ACC112 (cell line): ENCODE results near the gene NCCRP1.

Experiments
- H2AFZ ChIP-seq: fragments of 200-600 bp; sonication (generic); one replicate; pipeline ENCODE4 v1.6.0; 2017; ENCODE audit warnings: antibody characterized with exemption, low read length; ENCODE audit not compliant: unreplicated experiment
- H3K27ac ChIP-seq: fragments of 200-600 bp; sonication (generic); 2 replicates; pipeline ENCODE4 v1.5.1; 2014; ENCODE audit warnings: low read depth, mild to moderate bottlenecking, antibody characterized with exemption, low read length, moderate library complexity
- H3K27me3 ChIP-seq: fragments of 200-600 bp; sonication (generic); 2 replicates; pipeline ENCODE4 v1.6.1; 2014; ENCODE audit warnings: mild to moderate bottlenecking, antibody characterized with exemption, low read length, moderate library complexity, mixed read lengths; ENCODE audit not compliant: insufficient read depth
- H3K36me3 ChIP-seq: fragments of 200-600 bp; sonication (generic); 2 replicates; pipeline ENCODE4 v1.6.1; 2016; ENCODE audit warnings: mild to moderate bottlenecking, antibody characterized with exemption, low read length, moderate library complexity, mixed read lengths; ENCODE audit not compliant: insufficient read depth
- H3K4me1 ChIP-seq: fragments of 200-600 bp; sonication (generic); one replicate; pipeline ENCODE4 v1.6.1; 2016; ENCODE audit warnings: low read length, mixed read lengths; ENCODE audit not compliant: insufficient read depth, unreplicated experiment, control insufficient read depth
- H3K4me3 ChIP-seq: fragments of 200-600 bp; sonication (generic); 2 replicates; pipeline ENCODE4 v1.5.1; 2014; ENCODE audit warnings: mild to moderate bottlenecking, low read depth, low read length
- H3K79me2 ChIP-seq: fragments of 200-600 bp; sonication (generic); one replicate; pipeline ENCODE4 v1.6.0; 2016; ENCODE audit warnings: low read length; ENCODE audit not compliant: control insufficient read depth, unreplicated experiment, insufficient read depth

The NCCRP1 gene

GRCh38 chr19:39156326-39157230 is 40.2 kb upstream of the NCCRP1 start:
- H3K36me3 ChIP-seq, result no peaks in the 10 kb centered on the region
- no peak overlapping the region for H3K4me3 ChIP-seq
- no peak overlapping the region for H3K27ac ChIP-seq
- peaks cover 10% of the 10 kb centered on the region for H3K79me2 ChIP-seq
- H3K4me1 ChIP-seq, result peaks cover 5% of the 10 kb centered on the region
- no peaks in the 10 kb centered on the region for H3K27me3 ChIP-seq
- H2AFZ ChIP-seq, result no peak overlapping the region

GRCh38 chr19:39157275-39157996 is 39.3 kb upstream of the NCCRP1 start:
- H3K4me1 ChIP-seq, result peaks cover 5% of the 10 kb centered on the region
- no peaks in the 10 kb centered on the region for H3K36me3 ChIP-seq
- H3K4me3 ChIP-seq, result no peak overlapping the region
- H3K27ac ChIP-seq, result no peak overlapping the region
- H3K79me2 ChIP-seq, result peaks cover 10% of the 10 kb centered on the region
- no peak overlapping the region for H2AFZ ChIP-seq
- no peaks in the 10 kb centered on the region for H3K27me3 ChIP-seq

- Histone ChIP-seq H3K36me3 (no peaks in the 10 kb centered on the region), H3K4me3 (no peak overlapping the region), H3K27ac (no peak overlapping the region), H2AFZ (no peak overlapping the region), H3K79me2 (peaks cover 10% of the 10 kb centered on the region), H3K4me1 (peaks cover 5% of the 10 kb centered on the region), H3K27me3 (no peaks in the 10 kb centered on the region)
Measured at GRCh38 chr19:39157997-39158389, 38.8 kb upstream of the NCCRP1 start.

- Histone ChIP-seq H3K27me3 (no peaks in the 10 kb centered on the region), H3K79me2 (peaks cover 10% of the 10 kb centered on the region), H3K4me1 (peaks cover 5% of the 10 kb centered on the region), H3K27ac (no peak overlapping the region), H2AFZ (no peak overlapping the region), H3K4me3 (no peak overlapping the region), H3K36me3 (no peaks in the 10 kb centered on the region)
Measured at GRCh38 chr19:39158646-39159260, 38.0 kb upstream of the NCCRP1 start.

GRCh38 chr19:39160523-39160861 is 36.3 kb upstream of the NCCRP1 start:
- Histone ChIP-seq H3K27ac (no peak overlapping the region), H3K79me2 (peaks cover 7% of the 10 kb centered on the region), H3K27me3 (no peaks in the 10 kb centered on the region), H3K36me3 (no peaks in the 10 kb centered on the region), H3K4me3 (no peak overlapping the region), H2AFZ (no peak overlapping the region), H3K4me1 (peaks cover 5% of the 10 kb centered on the region)

GRCh38 chr19:39160889-39161672 is 35.7 kb upstream of the NCCRP1 start:
- Histone ChIP-seq H2AFZ (no peak overlapping the region), H3K27ac (no peak overlapping the region), H3K27me3 (no peaks in the 10 kb centered on the region), H3K4me3 (no peak overlapping the region), H3K4me1 (peaks cover 5% of the 10 kb centered on the region), H3K79me2 (peaks cover 7% of the 10 kb centered on the region), H3K36me3 (no peaks in the 10 kb centered on the region)

GRCh38 chr19:39162441-39163043 is 34.2 kb upstream of the NCCRP1 start:
- H3K27me3 ChIP-seq, result no peaks in the 10 kb centered on the region
- no peaks in the 10 kb centered on the region for H3K4me1 ChIP-seq
- H3K79me2 ChIP-seq, result peaks cover 7% of the 10 kb centered on the region
- H2AFZ ChIP-seq, result no peak overlapping the region
- H3K36me3 ChIP-seq, result no peaks in the 10 kb centered on the region
- H3K4me3 ChIP-seq, result no peak overlapping the region
- H3K27ac ChIP-seq, result no peak overlapping the region

- Histone ChIP-seq H3K79me2 (peaks cover 6% of the 10 kb centered on the region), H3K27me3 (no peaks in the 10 kb centered on the region), H3K27ac (no peak overlapping the region), H2AFZ (no peak overlapping the region), H3K4me3 (no peak overlapping the region), H3K36me3 (no peaks in the 10 kb centered on the region), H3K4me1 (no peaks in the 10 kb centered on the region)
Measured at GRCh38 chr19:39163621-39164020, 33.1 kb upstream of the NCCRP1 start.

GRCh38 chr19:39164289-39164688 is 32.5 kb upstream of the NCCRP1 start:
- Histone ChIP-seq H3K4me3 (no peak overlapping the region), H2AFZ (no peak overlapping the region), H3K27ac (no peak overlapping the region), H3K36me3 (no peaks in the 10 kb centered on the region), H3K27me3 (no peaks in the 10 kb centered on the region), H3K79me2 (no peaks in the 10 kb centered on the region), H3K4me1 (no peaks in the 10 kb centered on the region)

GRCh38 chr19:39165857-39166256 is 30.9 kb upstream of the NCCRP1 start:
- H3K27ac ChIP-seq, result no peak overlapping the region
- no peak overlapping the region for H2AFZ ChIP-seq
- H3K36me3 ChIP-seq, result no peaks in the 10 kb centered on the region
- H3K27me3 ChIP-seq, result no peaks in the 10 kb centered on the region
- H3K4me1 ChIP-seq, result no peaks in the 10 kb centered on the region
- no peaks in the 10 kb centered on the region for H3K79me2 ChIP-seq
- H3K4me3 ChIP-seq, result no peak overlapping the region
